NCI-H524 (cell line): ENCODE data around the gene TENM4.

Experiments used
- DNase-seq, 2 experiments: peaks; one replicate each; lab custom pipeline; 2025; lab: John Stamatoyannopoulos, UW

The TENM4 gene

GRCh38 chr11:78657968-78658839, 782.6 kb downstream of the TENM4 start:
- no peak for DNase-seq

- DNase-seq: no peak
These were observed 783.4 kb downstream of the TENM4 start for GRCh38 chr11:78657441-78657840.

- DNase-seq: no peak
These were observed 783.8 kb downstream of the TENM4 start for GRCh38 chr11:78656984-78657383.

- DNase-seq: no peak
These were observed 784.5 kb downstream of the TENM4 start for GRCh38 chr11:78656327-78656726.

GRCh38 chr11:78655561-78655960, 785.3 kb downstream of the TENM4 start:
- no peak for DNase-seq

- DNase-seq: no peak
These were observed 786.0 kb downstream of the TENM4 start for GRCh38 chr11:78654866-78655265.

GRCh38 chr11:78654071-78654470, 786.8 kb downstream of the TENM4 start:
- DNase-seq: no peak

GRCh38 chr11:78653294-78653909, 787.4 kb downstream of the TENM4 start:
- no peak for DNase-seq

- DNase-seq: no peak
These were observed 788.0 kb downstream of the TENM4 start for GRCh38 chr11:78652843-78653239.

GRCh38 chr11:78651923-78652842, 788.6 kb downstream of the TENM4 start:
- DNase-seq: peak; percentile 38 to 39

GRCh38 chr11:78651136-78651775, 789.6 kb downstream of the TENM4 start:
- no peak for DNase-seq

- DNase-seq: no peak
These were observed 791.2 kb downstream of the TENM4 start for GRCh38 chr11:78649361-78650215.

- no peak for DNase-seq
These were observed 792.6 kb downstream of the TENM4 start for GRCh38 chr11:78647986-78648875.

- no peak for DNase-seq
These were observed 793.4 kb downstream of the TENM4 start for GRCh38 chr11:78647266-78647915.

- peak; percentile 39 to 65 for DNase-seq
These were observed 794.2 kb downstream of the TENM4 start for GRCh38 chr11:78646564-78647185.

- DNase-seq: peak; percentile 25 to 67
These were observed 795.3 kb downstream of the TENM4 start for GRCh38 chr11:78645226-78646202.

GRCh38 chr11:78643676-78644056, 797.2 kb downstream of the TENM4 start:
- no peak for DNase-seq
